Measurements from ENCODE around the gene WDR27.

WDR27 gene

GRCh38 chr6:169701954-169702839 is at the start of gene WDR27, which contains the start of gene C6orf120:
Gene WDR27, minus strand, starts transcription at chr6:169702029. Its CDS starts 13,024 bp downstream, at chr6:169689005.
Gene C6orf120, plus strand, starts transcription at chr6:169702126. Its CDS starts 334 bp downstream, at chr6:169702460.
- FAIRE-seq: peak; percentile 82
- DNase-seq (ENCODE audit: insufficient read length, low spot score): peak; percentile 90

GRCh38 chr6:169746556-169746955 is 44.7 kb upstream of the WDR27 start:
- FAIRE-seq: no peak
- no peak for DNase-seq (ENCODE audit: insufficient read length, low spot score)

- FAIRE-seq (no peak), DNase-seq (ENCODE audit: insufficient read length, low spot score) (no peak)
Measured at GRCh38 chr6:169745405-169745804, 43.6 kb upstream of the WDR27 start.

GRCh38 chr6:169741344-169741743 is 39.5 kb upstream of the WDR27 start:
- no peak for FAIRE-seq
- DNase-seq (ENCODE audit: insufficient read length, low spot score): no peak

- DNase-seq (ENCODE audit: insufficient read length, low spot score) (no peak), FAIRE-seq (no peak)
Measured at GRCh38 chr6:169738976-169739529, 37.2 kb upstream of the WDR27 start.

- FAIRE-seq: no peak
- no peak for DNase-seq (ENCODE audit: insufficient read length, low spot score)
Measured at GRCh38 chr6:169738204-169738975, 36.6 kb upstream of the WDR27 start.

- no peak for DNase-seq (ENCODE audit: insufficient read length, low spot score)
- no peak for FAIRE-seq
Measured at GRCh38 chr6:169729961-169730360, 28.1 kb upstream of the WDR27 start.

GRCh38 chr6:169726963-169727362 is 25.1 kb upstream of the WDR27 start:
- no peak for DNase-seq (ENCODE audit: insufficient read length, low spot score)

GRCh38 chr6:169726049-169726400 is 24.2 kb upstream of the WDR27 start:
- DNase-seq (ENCODE audit: insufficient read length, low spot score): no peak
- FAIRE-seq: no peak

More at GRCh38 chr6:169726963-169727362, 25.1 kb upstream of the WDR27 start:
- no peak for FAIRE-seq

- no peak for DNase-seq (ENCODE audit: insufficient read length, low spot score)
- peak; percentile 58 for FAIRE-seq
Measured at GRCh38 chr6:169725125-169726048, 23.6 kb upstream of the WDR27 start.

GRCh38 chr6:169724494-169725124 is 22.8 kb upstream of the WDR27 start, which contains the start of gene PHF10:
Gene PHF10, minus strand, starts transcription at chr6:169724500. Its CDS starts 569 bp downstream, at chr6:169723931.
- peak; percentile 58 for DNase-seq (ENCODE audit: insufficient read length, low spot score)
- FAIRE-seq: peak; percentile 54

- no peak for FAIRE-seq
Measured at GRCh38 chr6:169723991-169724493, 22.2 kb upstream of the WDR27 start.

GRCh38 chr6:169723200-169723909 is 21.5 kb upstream of the WDR27 start:
- DNase-seq (ENCODE audit: insufficient read length, low spot score) (peak; percentile 46), FAIRE-seq (peak; percentile 84)

More at GRCh38 chr6:169723991-169724493, 22.2 kb upstream of the WDR27 start:
- peak; percentile 56 for DNase-seq (ENCODE audit: insufficient read length, low spot score)

- DNase-seq (ENCODE audit: insufficient read length, low spot score): peak; percentile 7
Measured at GRCh38 chr6:169722362-169723199, 20.8 kb upstream of the WDR27 start.

GRCh38 chr6:169720207-169720855 is 18.5 kb upstream of the WDR27 start:
- no peak for FAIRE-seq
- no peak for DNase-seq (ENCODE audit: insufficient read length, low spot score)

More at GRCh38 chr6:169722362-169723199, 20.8 kb upstream of the WDR27 start:
- no peak for FAIRE-seq

- FAIRE-seq (no peak), DNase-seq (ENCODE audit: insufficient read length, low spot score) (no peak)
Measured at GRCh38 chr6:169719117-169719516, 17.3 kb upstream of the WDR27 start.

- DNase-seq (ENCODE audit: insufficient read length, low spot score): no peak
- no peak for FAIRE-seq
Measured at GRCh38 chr6:169714595-169714994, 12.8 kb upstream of the WDR27 start.
